GM12878 (cell line): ENCODE measurements around the gene NPC2. TPM values are rescaled to one million over a fixed set of nuclear protein-coding genes. Genes with fewer than 3 reads are reported as not detected.

Experiments
- ATAC-seq: fragments of 200-7000 bp; cut with Tn5 transposase; 3 replicates; pipeline ENCODE4 v1.9.1; 2020; ENCODE audit warnings: mild to moderate bottlenecking, moderate library complexity
- BruUV-seq: library from RNA; stranded (reverse); fragments of 400-500 nt; replicated peaks from 2 replicates; lab custom pipeline; 2021; lab: Mats Ljungman, UMichigan
- CTCF ChIA-PET: fragments of 300-600 bp; sonication (Branson Sonifier 250); formaldehyde crosslinking; extraction: SDS; loops from one replicate; lab custom pipeline; 2021; ENCODE audit warnings: inconsistent platforms; lab: Yijun Ruan, JAX
- POLR2A ChIA-PET: fragments of 350-600 bp; formaldehyde crosslinking; extraction: SDS; loops from one replicate; lab custom pipeline; 2021; ENCODE audit warnings: inconsistent platforms; lab: Charles Lee
- RAD21 ChIA-PET: fragments of 300-600 bp; sonication (Branson Sonifier 250); formaldehyde crosslinking; loops from one replicate; lab custom pipeline; 2023; ENCODE audit warnings: antibody characterized with exemption; ENCODE audit not compliant: unreplicated experiment; lab: Charles Lee
- SMC1A ChIA-PET: fragments of 300-600 bp; sonication (Branson Sonifier 250); formaldehyde crosslinking; loops from one replicate; lab custom pipeline; 2023; ENCODE audit not compliant: unreplicated experiment, uncharacterized antibody; lab: Charles Lee
- DNase-seq: peaks from one replicate; pipeline ENCODE4 v3.0.0-alpha.2; 2011; ENCODE audit warnings: low read depth, low spot score
- FAIRE-seq: peaks from 3 replicates; lab custom pipeline; 2011; peaks lifted over from hg19 to GRCh38; lab: Jason Lieb, UNC
- H2AFZ ChIP-seq: 2 replicates; pipeline ENCODE4 v1.6.0; 2011; ENCODE audit warnings: low read depth, low read length, control low read depth; ENCODE audit not compliant: control insufficient read depth
- H3K27ac ChIP-seq: 2 replicates; pipeline ENCODE4 v1.5.1; 2011; ENCODE audit warnings: control low read depth; ENCODE audit not compliant: control insufficient read depth, insufficient read depth
- H3K27me3 ChIP-seq, 2 experiments: replicated peaks in 1 of 2; 2 replicates each; pipeline versions ENCODE4 v1.6.0 to v1.6.1; 2011; ENCODE audit warnings: low read length in 1 of 2; ENCODE audit not compliant: control insufficient read depth in 2 of 2, insufficient read depth in 2 of 2
- H3K36me3 ChIP-seq, 2 experiments: 2 replicates each; pipeline ENCODE4 v1.5.1; 2011; ENCODE audit warnings: low read length in 1 of 2; ENCODE audit not compliant: control insufficient read depth in 2 of 2, insufficient read depth in 2 of 2
- H3K4me1 ChIP-seq: 2 replicates; pipeline ENCODE4 v1.6.1; 2011; ENCODE audit warnings: mild to moderate bottlenecking, low read length, moderate library complexity, mixed read lengths; ENCODE audit not compliant: control insufficient read depth, insufficient read depth
- H3K4me2 ChIP-seq: 2 replicates; pipeline ENCODE4 v1.6.0; 2011; ENCODE audit warnings: control low read depth; ENCODE audit not compliant: control insufficient read depth, insufficient read depth
- H3K4me3 ChIP-seq: fragments of 200-600 bp; sonication (generic); 2 replicates; pipeline ENCODE4 v1.5.1; 2016
- H3K79me2 ChIP-seq: 2 replicates; pipeline ENCODE4 v1.6.0; 2011; ENCODE audit warnings: low read length; ENCODE audit not compliant: control insufficient read depth, insufficient read depth
- H3K9ac ChIP-seq: 2 replicates; pipeline ENCODE4 v1.8.0; 2011; ENCODE audit warnings: low read length, control low read depth, mixed read lengths; ENCODE audit not compliant: control insufficient read depth, insufficient read depth
- H3K9me3 ChIP-seq: replicated peaks from 3 replicates; pipeline ENCODE4 v1.5.1; 2011; ENCODE audit warnings: mild to moderate bottlenecking, low read length; ENCODE audit not compliant: control insufficient read depth, insufficient read depth
- H4K20me1 ChIP-seq: 2 replicates; pipeline ENCODE4 v1.6.0; 2011; ENCODE audit not compliant: control insufficient read depth, insufficient read depth
- CBX3 ChIP-seq: fragments of 200-600 bp; sonication (generic); IDR thresholded peaks from 2 replicates; pipeline ENCODE4 v1.6.1; 2016; ENCODE audit warnings: low read depth, borderline replicate concordance
- EED ChIP-seq: sonication (generic); IDR thresholded peaks from 2 replicates; pipeline ENCODE4 v1.6.1; 2016; ENCODE audit warnings: antibody characterized with exemption, low read depth
- FOS ChIP-seq: IDR thresholded peaks from 3 replicates; pipeline ENCODE4 v1.6.1; 2011; ENCODE audit warnings: borderline replicate concordance; ENCODE audit not compliant: insufficient read length; ENCODE audit errors: extremely low read depth
- KAT2A ChIP-seq: conservative IDR thresholded peaks from 2 replicates; pipeline ENCODE4 v1.6.1; 2011; ENCODE audit warnings: low read depth, low read length; ENCODE audit not compliant: control insufficient read depth
- KLF5 ChIP-seq: fragments of 450-650 bp; IDR thresholded peaks from 2 replicates; pipeline ENCODE4 v1.6.1; 2014; ENCODE audit warnings: mild to moderate bottlenecking; ENCODE audit not compliant: partially characterized antibody
- NBN ChIP-seq: fragments of 450-650 bp; IDR thresholded peaks from 2 replicates; pipeline ENCODE4 v1.6.1; 2016
- STAT1 ChIP-seq: fragments of 450-650 bp; conservative IDR thresholded peaks from 2 replicates; pipeline ENCODE4 v1.6.1; 2014; ENCODE audit warnings: antibody characterized with exemption, mild to moderate bottlenecking
- WGBS: methylation state at CpG from one replicate; pipeline ENCODE4 v1.1.6; 2016; ENCODE audit warnings: low lambda C conversion rate; ENCODE audit not compliant: insufficient replicate concordance, insufficient coverage; ENCODE audit errors: missing lambda C conversion rate; 5-methylcytosine and 5-hydroxymethylcytosine counted together
- in situ Hi-C: fragments of 300-500 bp; cut with MboI; formaldehyde crosslinking; loops from 9 replicates; pipeline ENCODE4 v1.14.3; 2018; ENCODE audit warnings: mixed read lengths
- intact Hi-C: fragments of 100-400 bp; cut with micrococcal nuclease; formaldehyde crosslinking; loops from one replicate; pipeline ENCODE4 v1.14.2; 2022; ENCODE audit not compliant: unreplicated experiment
- polyA plus RNA-seq, 11 experiments: library from polyadenylated mRNA; depleted of rRNA in 4 of 11; unstranded in 6 of 11; stranded (reverse) in 5 of 11; fragments of >200 nt; fragmentation: Nextera tagmentation in 4 of 11; fragmentation: Illumina TruSeq in 1 of 11; extraction: Ambion mirVana in 4 of 11; extraction: Trizol in 1 of 11; gene quantifications; 1 replicate in 1 of 11; 2 replicates in 10 of 11; pipeline versions ENCODE4 v1.2.1 to v1.2.3, GENCODE V29; 2011 to 2016; ENCODE audit warnings: inconsistent platforms in 2 of 11, missing spikeins in 2 of 11, low read depth in 1 of 11
- total RNA-seq, 4 experiments: library from RNA; depleted of rRNA in 3 of 4; stranded (reverse); fragments of >200 nt in 3 of 4; fragmentation: Illumina TruSeq in 1 of 4; extraction: Trizol in 1 of 4; gene quantifications; 2 replicates each; pipeline versions ENCODE4 v1.2.1 to v1.2.3, GENCODE V29; 2013 to 2021
- TF ChIP-seq, protein P1 (sequence below): IDR thresholded peaks from 2 replicates; pipeline ENCODE4 v1.6.1; 2011; ENCODE audit warnings: borderline replicate concordance, low read depth, mild to moderate bottlenecking, moderate library complexity, mixed read lengths, low read length; ENCODE audit not compliant: insufficient read depth; ENCODE audit errors: extremely low read length
- TF ChIP-seq, protein P2 (sequence below): IDR thresholded peaks from 2 replicates; pipeline ENCODE4 v1.6.1; 2012; ENCODE audit warnings: low read depth, low read length, improper control_type of control experiment
- TF ChIP-seq, protein P3 (sequence below): IDR thresholded peaks from 2 replicates; pipeline ENCODE4 v1.6.1; 2011; ENCODE audit warnings: borderline replicate concordance, low read depth, mild to moderate bottlenecking, moderate library complexity, low read length; ENCODE audit not compliant: insufficient read depth, poor library complexity, severe bottlenecking

Gene NPC2
- total and polyA plus RNA-seq, 10 of the 15 experiments (the other 5 are each of a cell fraction or from before 2014, with no cell fraction given): 29.5 to 109 (median 59.1) TPM

DNA sequence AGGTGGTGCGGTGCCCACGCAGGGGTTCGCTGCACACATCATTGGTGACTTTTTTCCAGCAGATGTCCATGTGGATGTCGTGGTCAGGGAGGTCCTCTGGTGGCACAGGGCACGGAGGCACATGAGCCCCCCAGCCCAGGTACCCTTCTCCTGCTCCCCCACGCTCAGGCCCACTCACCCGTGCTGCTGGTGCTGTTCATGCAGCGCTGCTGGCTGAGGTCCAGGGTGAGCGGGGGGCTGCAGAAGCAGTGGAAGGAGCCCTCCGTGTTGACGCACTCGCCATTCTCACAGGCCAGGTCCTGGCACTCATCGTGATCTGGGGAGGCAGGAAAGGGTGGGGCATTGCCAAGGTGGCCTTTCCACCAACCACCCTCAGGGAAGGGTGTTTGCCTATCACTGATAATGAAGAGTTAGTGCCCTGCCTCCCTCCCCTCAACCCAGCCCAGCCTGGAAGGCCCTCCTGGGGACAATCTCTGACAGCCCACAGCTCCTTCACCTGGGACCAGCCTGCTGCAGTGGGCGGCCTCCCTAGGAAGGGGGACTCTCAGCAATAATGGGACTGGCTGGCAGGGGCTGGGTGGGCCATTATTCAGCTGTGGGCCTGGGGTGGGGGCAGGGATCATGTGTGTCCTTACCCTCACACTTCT is 10.3 kb upstream of the NPC2 start:
- no peaks in the 10 kb centered on the region; a peak in 1 of 4 replicates for H3K27me3 ChIP-seq
- BruUV-seq: no TSS peak
- in situ Hi-C loops: no loop called here

More for the DNA sequence above, 10.3 kb upstream of the NPC2 start:
- Histone ChIP-seq H3K4me1 (no peaks in the 10 kb centered on the region), H3K4me2 (no peak overlapping the region), H3K36me3 (no peaks in the 10 kb centered on the region), H3K79me2 (no peaks in the 10 kb centered on the region), H3K9me3 (no peaks in the 10 kb centered on the region), H3K4me3 (no peak overlapping the region), H2AFZ (no peak overlapping the region)
- POLR2A ChIA-PET: no interaction called here
- RAD21 ChIA-PET: no interaction called here
- no peak for ATAC-seq
- FAIRE-seq: no peak
- CTCF ChIA-PET: no interaction called here
- TF ChIP-seq EED: no peak
- TF ChIP-seq, protein P1, sequence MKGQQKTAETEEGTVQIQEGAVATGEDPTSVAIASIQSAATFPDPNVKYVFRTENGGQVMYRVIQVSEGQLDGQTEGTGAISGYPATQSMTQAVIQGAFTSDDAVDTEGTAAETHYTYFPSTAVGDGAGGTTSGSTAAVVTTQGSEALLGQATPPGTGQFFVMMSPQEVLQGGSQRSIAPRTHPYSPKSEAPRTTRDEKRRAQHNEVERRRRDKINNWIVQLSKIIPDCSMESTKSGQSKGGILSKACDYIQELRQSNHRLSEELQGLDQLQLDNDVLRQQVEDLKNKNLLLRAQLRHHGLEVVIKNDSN: no peak
- no peak for TF ChIP-seq CBX3
- TF ChIP-seq KLF5: no peak
- TF ChIP-seq NBN: no peak
- TF ChIP-seq, protein P2, sequence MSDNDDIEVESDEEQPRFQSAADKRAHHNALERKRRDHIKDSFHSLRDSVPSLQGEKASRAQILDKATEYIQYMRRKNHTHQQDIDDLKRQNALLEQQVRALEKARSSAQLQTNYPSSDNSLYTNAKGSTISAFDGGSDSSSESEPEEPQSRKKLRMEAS: no peak
- TF ChIP-seq STAT1: no peak
- TF ChIP-seq KAT2A: no peak
- TF ChIP-seq FOS: no peak
- TF ChIP-seq, protein P3, sequence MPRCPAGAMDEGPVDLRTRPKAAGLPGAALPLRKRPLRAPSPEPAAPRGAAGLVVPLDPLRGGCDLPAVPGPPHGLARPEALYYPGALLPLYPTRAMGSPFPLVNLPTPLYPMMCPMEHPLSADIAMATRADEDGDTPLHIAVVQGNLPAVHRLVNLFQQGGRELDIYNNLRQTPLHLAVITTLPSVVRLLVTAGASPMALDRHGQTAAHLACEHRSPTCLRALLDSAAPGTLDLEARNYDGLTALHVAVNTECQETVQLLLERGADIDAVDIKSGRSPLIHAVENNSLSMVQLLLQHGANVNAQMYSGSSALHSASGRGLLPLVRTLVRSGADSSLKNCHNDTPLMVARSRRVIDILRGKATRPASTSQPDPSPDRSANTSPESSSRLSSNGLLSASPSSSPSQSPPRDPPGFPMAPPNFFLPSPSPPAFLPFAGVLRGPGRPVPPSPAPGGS: no peak
- TF ChIP-seq, all 136 proteins: peak for 0
- no peak for DNase-seq
- SMC1A ChIA-PET: no interaction called here
- Histone ChIP-seq H3K9ac (no peak overlapping the region), H3K27ac (no peak overlapping the region), H4K20me1 (no peaks in the 10 kb centered on the region)
- intact Hi-C loops: no loop called here
- WGBS: 58% methylated on average over 13 of the region's 14 CpGs
